GM19463 (cell line): Measurements from ENCODE around the gene UTP4.

Experiments used
- ATAC-seq: cut with Tn5 transposase; IDR thresholded peaks from one replicate; pipeline ENCODE4 v1.9.1; 2021; ENCODE audit warnings: mild to moderate bottlenecking, moderate library complexity; ENCODE audit not compliant: unreplicated experiment

The UTP4 gene

DNA sequence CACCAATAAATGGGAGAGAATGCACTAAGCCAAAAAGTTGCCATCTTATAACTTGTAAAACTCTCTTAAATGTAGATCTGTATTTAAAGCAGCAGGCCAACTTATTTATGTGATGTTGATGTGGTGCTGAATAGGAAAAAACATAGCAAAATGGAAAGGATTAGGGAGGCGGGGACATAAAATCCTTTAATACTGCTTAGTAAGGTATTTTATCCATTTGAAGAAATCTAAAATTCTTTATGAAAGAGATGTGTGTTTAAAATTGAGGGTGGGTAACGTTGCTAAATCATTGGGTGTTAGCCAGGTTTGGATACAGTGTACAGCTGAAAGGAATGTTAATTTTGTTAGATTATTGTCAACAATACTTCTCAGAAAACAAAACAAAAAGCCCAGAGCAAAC, 68.8 kb downstream of the UTP4 start:
- no peak for ATAC-seq

DNA sequence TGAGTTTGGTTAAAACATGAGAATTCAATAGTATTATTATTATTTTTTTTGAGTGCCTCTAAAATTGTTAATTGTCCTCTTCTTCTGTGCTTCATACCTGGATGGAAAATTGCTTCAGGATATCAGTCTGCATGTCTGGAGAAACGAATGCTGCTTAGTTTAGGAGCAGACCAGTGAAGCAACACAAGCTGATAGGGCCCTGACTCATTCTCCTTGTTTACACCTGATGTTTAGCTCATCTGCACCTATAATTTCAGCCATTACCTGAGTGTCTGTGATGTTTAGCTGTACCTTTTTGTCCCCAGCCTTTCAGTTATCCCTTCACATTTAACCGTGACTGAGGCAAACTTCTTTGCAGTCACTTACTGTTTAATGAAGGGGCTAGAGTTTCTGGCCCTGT, 69.3 kb downstream of the UTP4 start:
- ATAC-seq = no peak

DNA sequence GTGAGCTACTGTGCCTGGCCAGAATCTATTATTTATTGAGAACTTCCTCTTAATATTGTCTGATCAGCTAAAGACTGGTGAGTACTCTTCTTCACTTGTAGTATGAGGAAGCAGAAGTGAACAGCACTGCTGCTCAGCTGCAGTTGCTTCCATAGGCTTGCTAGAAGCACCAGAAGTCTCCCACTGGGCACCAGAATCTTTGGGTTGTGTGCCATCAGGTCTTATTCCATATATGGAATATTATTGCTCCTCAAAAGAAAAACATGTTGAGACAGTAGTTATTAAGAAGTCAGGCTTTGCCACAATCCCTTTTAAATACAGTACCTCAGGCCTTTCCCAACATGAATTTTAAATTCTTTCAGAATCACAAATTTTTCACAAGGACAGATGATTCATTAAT, 71.7 kb downstream of the UTP4 start:
- no peak for ATAC-seq

DNA sequence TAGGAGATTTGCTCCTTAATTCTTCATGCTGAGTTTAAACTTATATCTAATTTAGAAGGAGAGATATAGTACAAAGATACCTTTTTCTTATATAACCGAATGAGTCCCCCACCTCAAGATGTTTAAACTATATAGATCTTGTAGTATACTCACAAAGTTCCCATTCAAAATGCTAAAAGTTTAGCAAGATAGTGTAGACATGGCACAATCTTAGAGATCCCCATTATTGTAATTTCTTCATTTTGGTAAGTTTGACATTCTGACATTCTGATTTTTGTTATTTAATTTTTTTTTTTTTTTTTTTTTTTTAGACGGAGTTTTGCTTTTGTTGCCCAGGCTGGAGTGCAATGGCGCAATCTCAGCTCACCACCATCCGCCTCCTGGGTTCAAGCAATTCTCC, 77.3 kb downstream of the UTP4 start:
- no peak for ATAC-seq

DNA sequence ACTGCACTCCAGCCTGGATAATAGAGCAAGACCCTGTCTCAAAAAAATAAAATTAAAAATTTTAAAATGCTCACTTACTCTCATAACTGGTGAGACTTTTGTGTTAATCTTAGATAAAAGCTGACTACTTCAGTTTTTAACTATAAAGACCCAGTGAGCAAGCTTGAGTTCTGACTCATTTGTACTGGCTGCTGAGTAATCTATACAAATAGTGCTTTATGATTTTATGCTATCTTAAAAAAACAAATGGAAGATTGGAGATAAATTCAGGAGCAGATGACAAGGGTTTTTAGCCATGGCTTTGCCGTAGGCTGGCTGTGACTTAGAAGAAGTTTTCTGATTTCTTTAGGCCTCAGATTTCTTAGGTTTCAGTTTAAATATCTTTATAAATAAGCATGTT, 85.0 kb downstream of the UTP4 start:
- no peak for ATAC-seq
